ENCODE data around the gene ANXA11.
"Not testable (repeated sequence)": the region's sequence is repeated elsewhere in the genome, so short reads cannot be mapped to it uniquely, and the experiment has no call there.

DNA sequence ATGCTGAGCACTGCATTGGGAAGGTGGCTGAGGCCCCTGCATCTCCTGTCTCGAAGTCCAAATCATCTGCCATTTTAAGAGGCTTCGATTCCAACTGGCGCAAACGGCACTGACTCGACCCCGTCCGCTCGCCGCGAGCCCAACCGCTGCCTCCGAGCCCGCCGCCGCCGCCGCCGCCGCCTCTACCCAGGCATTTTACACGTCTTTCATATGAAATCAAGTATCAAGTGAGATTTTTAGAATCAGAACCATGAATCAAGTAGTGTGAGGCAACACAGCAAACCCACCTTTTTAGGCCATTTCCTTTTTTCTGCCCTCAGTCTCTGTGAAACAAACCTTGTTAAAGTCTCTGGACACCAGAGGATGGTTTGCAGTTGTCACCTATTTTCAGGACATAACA lies 42.3 kb upstream of the ANXA11 start:
- TF ChIP-seq, protein P1, sequence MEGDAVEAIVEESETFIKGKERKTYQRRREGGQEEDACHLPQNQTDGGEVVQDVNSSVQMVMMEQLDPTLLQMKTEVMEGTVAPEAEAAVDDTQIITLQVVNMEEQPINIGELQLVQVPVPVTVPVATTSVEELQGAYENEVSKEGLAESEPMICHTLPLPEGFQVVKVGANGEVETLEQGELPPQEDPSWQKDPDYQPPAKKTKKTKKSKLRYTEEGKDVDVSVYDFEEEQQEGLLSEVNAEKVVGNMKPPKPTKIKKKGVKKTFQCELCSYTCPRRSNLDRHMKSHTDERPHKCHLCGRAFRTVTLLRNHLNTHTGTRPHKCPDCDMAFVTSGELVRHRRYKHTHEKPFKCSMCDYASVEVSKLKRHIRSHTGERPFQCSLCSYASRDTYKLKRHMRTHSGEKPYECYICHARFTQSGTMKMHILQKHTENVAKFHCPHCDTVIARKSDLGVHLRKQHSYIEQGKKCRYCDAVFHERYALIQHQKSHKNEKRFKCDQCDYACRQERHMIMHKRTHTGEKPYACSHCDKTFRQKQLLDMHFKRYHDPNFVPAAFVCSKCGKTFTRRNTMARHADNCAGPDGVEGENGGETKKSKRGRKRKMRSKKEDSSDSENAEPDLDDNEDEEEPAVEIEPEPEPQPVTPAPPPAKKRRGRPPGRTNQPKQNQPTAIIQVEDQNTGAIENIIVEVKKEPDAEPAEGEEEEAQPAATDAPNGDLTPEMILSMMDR (IDR thresholded peaks at IDR 0.05), result not testable (repeated sequence)
- not testable (repeated sequence) for TF ChIP-seq EP300 (IDR thresholded peaks at IDR 0.05)

All from upper lobe of left lung (tissue), 4 donors.